Superior temporal gyrus (tissue), 1 donor: ENCODE measurements around the gene PIP4K2C.
"Not testable (repeated sequence)": the region's sequence is repeated elsewhere in the genome, so short reads cannot be mapped to it uniquely, and the experiment has no call there.

ENCODE experiments used
- DNase-seq: peaks from one replicate; pipeline ENCODE4 v3.0.0-alpha.2; 2016; ENCODE audit errors: extremely low spot score

PIP4K2C gene

GRCh38 chr12:57584690-57585089 is 6.3 kb upstream of the PIP4K2C start:
- no peak for DNase-seq

GRCh38 chr12:57585156-57585555 is 5.8 kb upstream of the PIP4K2C start:
- no peak for DNase-seq

- no peak for DNase-seq
These were observed 4.9 kb upstream of the PIP4K2C start for GRCh38 chr12:57586128-57586527.

- DNase-seq: no peak
These were observed 4.1 kb upstream of the PIP4K2C start for GRCh38 chr12:57586832-57587429.

GRCh38 chr12:57588951-57589610 is 1.9 kb upstream of the PIP4K2C start:
- not testable (repeated sequence) for DNase-seq

DNA sequence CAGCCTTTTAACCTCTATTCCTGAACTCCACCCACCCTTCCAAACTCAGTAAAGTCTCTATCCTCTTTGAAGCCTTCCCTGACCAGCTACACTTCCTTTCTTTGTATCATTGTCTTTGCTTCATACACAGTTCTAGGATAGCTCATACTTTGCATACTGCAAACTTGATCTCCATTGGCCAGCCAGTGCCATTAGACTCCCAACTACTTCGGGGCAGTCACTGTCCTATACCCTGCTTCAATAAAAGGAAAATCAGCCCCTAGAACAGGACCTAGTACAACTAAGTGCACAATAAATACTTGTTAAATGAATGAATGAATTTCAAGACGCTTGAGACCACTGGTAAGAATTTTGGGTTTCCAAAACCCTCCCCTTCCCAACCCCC is 521 bp upstream of the PIP4K2C start:
- DNase-seq: no peak

GRCh38 chr12:57591782-57592325 is 862 bp downstream of the PIP4K2C start:
- DNase-seq: no peak

- DNase-seq: no peak
These were observed 1.7 kb downstream of the PIP4K2C start for GRCh38 chr12:57592551-57593165.

GRCh38 chr12:57593187-57593586 is 2.2 kb downstream of the PIP4K2C start:
- DNase-seq: no peak

- no peak for DNase-seq
These were observed 9.4 kb downstream of the PIP4K2C start for GRCh38 chr12:57600395-57600794.

DNA sequence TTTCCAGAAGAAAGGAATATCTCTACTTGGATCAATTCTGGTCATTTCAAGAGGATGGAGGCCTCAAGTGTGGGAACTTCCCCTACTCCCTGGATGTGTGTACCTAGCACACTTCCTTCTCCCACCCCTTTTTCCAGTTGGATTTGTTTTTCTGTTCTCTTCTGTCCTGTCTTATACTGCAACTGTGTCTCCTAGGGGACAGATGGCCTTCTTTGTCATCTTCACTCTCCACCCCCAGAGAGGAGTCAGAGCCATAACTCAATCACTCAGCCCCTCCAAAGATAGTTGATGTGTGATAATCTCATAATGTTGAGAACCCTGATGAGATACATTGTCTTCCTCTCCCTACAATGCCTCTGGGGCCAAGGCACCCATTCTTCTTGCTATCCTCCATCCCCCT is 11.6 kb downstream of the PIP4K2C start:
- DNase-seq: no peak

DNA sequence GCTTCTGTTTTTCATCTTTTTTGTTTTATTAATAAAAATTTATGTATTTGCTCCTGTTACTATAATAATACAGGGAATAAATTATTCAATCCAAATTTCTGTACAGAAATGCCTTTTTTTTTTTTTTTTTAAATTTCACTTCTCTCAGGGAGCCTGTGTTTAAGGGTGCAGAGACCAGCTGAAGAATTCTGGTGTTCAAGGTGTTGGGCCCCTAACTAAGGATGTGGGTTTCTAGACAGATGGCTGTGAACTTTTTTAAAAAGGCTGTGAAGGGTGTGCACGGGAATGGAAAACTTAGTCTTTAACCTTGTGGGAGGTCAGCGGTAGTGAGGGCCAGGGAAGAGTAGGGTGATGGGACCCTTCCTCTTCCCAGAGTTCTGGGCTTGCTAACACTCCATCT is 12.3 kb downstream of the PIP4K2C start:
- no peak for DNase-seq

DNA sequence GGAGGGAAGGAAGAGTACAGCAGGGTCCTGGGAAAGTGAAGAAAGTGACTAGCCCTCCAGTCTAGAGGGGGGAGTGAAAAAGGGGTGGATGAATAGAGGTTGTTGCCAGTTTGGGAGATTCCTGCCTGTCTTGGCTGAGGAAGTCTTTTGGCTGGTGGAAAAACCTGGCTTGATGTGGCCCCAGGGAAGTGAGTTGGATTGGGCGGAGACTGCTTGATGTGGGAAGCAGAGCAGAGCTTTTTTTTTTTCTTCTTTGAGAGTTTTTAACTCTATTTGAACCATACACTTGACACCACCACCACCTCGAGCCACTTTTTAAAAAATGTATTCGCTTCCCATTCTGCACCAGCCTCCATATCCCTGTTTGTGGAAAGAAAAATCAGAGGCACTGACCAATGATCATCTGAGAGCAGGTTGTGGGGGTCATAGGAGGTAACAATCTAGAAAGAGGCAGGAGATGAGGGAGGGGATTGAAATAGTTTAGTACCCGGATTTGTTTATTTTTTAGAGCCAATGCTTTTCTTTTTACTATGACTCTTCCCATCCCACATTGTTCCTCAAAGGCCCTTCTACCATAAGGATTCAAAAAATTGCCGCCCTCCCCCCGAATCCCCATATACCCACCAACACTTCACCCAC is 12.9 kb downstream of the PIP4K2C start:
- DNase-seq: peak; percentile 71

- DNase-seq: peak; percentile 73
These were observed 13.5 kb downstream of the PIP4K2C start, which contains the start of gene DTX3 for GRCh38 chr12:57604454-57604991. Gene DTX3, plus strand, starts transcription at chr12:57604824. Its CDS starts 1,694 bp downstream, at chr12:57606518.

DNA sequence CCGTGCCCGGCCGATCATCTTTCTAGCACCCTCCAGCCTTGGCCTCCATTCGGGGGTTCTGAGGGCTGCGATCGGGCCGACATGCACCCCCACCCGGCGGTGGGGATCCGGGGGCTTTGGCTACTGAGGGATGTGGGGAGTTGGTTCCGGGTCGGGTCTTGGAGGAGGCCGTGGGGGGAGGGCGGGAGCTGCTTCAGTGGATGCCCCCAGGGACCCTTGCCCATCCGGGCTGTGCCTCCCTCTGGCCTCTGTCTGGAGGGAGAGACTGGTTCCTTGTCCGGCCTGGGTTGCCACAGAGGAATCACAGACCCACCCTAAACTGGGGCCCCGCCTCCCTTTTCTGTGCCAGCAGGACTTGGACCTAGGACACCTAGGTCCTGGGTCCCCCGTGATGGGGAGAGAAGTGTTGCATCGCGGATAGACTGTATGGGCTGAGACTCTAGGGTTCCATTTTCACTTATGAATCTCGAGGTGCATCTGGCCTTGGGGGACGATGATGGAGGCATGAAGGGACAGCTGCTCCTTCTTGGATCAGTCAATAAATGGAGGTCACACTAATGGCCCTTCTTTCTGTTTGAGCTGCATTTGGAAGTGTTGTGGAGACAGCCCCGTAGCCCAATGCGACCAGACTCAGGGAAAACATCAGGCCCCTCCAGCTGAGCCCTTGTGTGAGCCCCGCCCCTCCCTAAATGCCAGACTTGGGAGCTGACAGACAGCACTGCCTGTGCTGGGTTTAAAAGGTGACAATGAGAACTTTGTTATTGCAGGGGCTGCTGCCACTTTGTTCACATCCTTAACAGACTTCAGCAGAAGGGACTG is 14.2 kb downstream of the PIP4K2C start:
- no peak for DNase-seq

GRCh38 chr12:57605811-57606311 is 14.9 kb downstream of the PIP4K2C start:
- DNase-seq: no peak

DNA sequence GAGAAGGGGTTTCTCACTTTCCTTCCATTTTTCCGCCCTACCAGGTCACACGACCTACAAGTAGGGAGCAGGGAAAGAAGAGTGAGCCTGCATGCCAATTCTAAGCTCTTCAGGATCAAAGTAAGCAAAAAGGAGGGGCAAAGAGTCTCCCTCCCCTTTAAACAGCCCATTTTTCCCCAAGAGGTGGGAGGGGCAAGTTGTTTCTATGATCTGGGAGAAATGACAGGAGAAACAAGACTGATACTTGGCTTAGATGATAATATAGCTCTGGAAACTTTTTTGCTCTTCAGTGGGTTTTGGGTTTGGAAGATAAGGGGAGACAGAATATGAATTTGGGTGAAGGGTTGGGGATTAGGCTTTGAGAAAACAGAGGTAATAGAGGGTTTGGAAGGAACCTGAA is 15.4 kb downstream of the PIP4K2C start:
- no peak for DNase-seq

- DNase-seq: no peak
These were observed 15.8 kb downstream of the PIP4K2C start for GRCh38 chr12:57606821-57607220.

GRCh38 chr12:57607958-57608663 is 17.1 kb downstream of the PIP4K2C start:
- no peak for DNase-seq

DNA sequence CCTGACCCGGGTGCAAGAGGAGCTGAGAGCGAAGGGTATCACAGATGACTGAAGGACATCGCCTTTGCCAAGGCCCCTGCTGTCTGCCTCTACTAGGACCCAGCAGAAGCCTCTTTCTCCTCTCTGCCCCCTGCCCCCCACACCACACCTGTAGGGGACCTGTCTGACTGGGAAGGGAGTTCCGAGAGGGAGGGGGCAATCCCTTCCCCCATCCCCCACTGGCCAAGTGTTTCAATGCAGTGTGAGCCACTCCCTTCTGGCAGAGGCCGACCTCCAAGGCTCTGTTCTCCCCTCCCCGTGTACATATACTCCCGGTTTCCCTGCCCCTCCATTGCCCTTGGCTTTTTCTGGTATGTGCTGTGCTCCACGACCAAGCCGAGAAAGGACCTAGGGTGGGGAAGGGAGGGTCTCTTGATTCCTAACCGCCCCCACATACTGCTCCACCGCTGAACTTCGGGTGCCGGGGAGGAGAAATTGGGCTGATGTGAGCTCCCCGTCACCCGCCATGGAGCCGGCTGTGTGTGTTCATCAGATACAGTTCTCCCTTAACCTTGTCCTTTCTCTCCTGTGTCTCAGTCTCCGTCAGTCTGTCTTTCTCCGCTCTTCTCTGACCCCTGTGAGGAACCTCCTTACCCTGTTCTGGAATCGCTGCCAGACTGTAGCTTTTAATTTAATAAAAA is 18.2 kb downstream of the PIP4K2C start:
- no peak for DNase-seq
